H1 (cell line): Measurements from ENCODE around the gene GALNT15. TPM values are rescaled to one million over a fixed set of nuclear protein-coding genes. Genes with fewer than 3 reads are reported as not detected.

Experiments used
- CTCF ChIA-PET: fragments of 300-600 bp; sonication (Branson Sonifier 250); formaldehyde crosslinking; loops from one replicate; lab custom pipeline; 2021; ENCODE audit not compliant: partially characterized antibody; lab: Charles Lee
- POLR2A ChIA-PET: fragments of 300-600 bp; sonication (Branson Sonifier 250); formaldehyde crosslinking; loops from one replicate; lab custom pipeline; 2021; ENCODE audit warnings: inconsistent platforms; ENCODE audit not compliant: partially characterized antibody; lab: Charles Lee
- DNase-seq, 2 experiments: peaks; one replicate each; pipeline versions ENCODE4 v3.0.0 to v3.0.0-alpha.2; 2010 to 2022; ENCODE audit warnings: low spot score in 2 of 2, low read depth in 1 of 2, mixed read lengths in 1 of 2
- FAIRE-seq: peaks from 2 replicates; lab custom pipeline; 2011; peaks lifted over from hg19 to GRCh38; lab: Jason Lieb, UNC
- H2AFZ ChIP-seq: 2 replicates; pipeline ENCODE4 v1.8.1; 2012; ENCODE audit warnings: low read length, inconsistent platforms
- H2AK5ac ChIP-seq: 2 replicates; pipeline ENCODE4 v1.6.1; 2013; ENCODE audit warnings: low read depth, low read length
- H2BK120ac ChIP-seq: replicated peaks from 2 replicates; pipeline ENCODE3; 2013; ENCODE audit warnings: low read depth, low read length, inconsistent platforms
- H2BK12ac ChIP-seq: 2 replicates; pipeline ENCODE4 v1.6.1; 2013; ENCODE audit warnings: low read depth, low read length
- H2BK15ac ChIP-seq: 2 replicates; pipeline ENCODE4 v1.6.1; 2013; ENCODE audit warnings: low read length
- H2BK20ac ChIP-seq: 2 replicates; pipeline ENCODE4 v1.6.1; 2013; ENCODE audit warnings: low read length
- H2BK5ac ChIP-seq: 2 replicates; pipeline ENCODE4 v1.6.1; 2013; ENCODE audit warnings: low read depth, low read length
- H3K14ac ChIP-seq: 2 replicates; pipeline ENCODE4 v1.6.1; 2013; ENCODE audit warnings: inconsistent platforms; ENCODE audit not compliant: insufficient read length
- H3K18ac ChIP-seq: 2 replicates; pipeline ENCODE4 v1.6.1; 2013; ENCODE audit warnings: low read length; ENCODE audit errors: extremely low read depth
- H3K23ac ChIP-seq: 2 replicates; pipeline ENCODE4 v1.6.1; 2013; ENCODE audit warnings: inconsistent platforms; ENCODE audit not compliant: insufficient read length
- H3K23me2 ChIP-seq: 2 replicates; pipeline ENCODE4 v1.6.1; 2013; ENCODE audit warnings: low read depth, low read length
- H3K27ac ChIP-seq: 2 replicates; pipeline ENCODE4 v1.6.1; 2011; ENCODE audit warnings: low read depth, low read length, inconsistent platforms
- H3K27me3 ChIP-seq, 4 experiments: replicated peaks in 1 of 4; 1 replicate in 1 of 4; 2 replicates in 3 of 4; pipeline versions ENCODE4 v1.6.1 to v1.8.1; 2011 to 2013; ENCODE audit warnings: low read length in 3 of 4, mild to moderate bottlenecking in 3 of 4, inconsistent platforms in 2 of 4, mixed read lengths in 2 of 4, moderate library complexity in 1 of 4; ENCODE audit not compliant: control insufficient read depth in 3 of 4, insufficient read depth in 3 of 4; ENCODE audit errors: extremely low read depth in 1 of 4
- H3K36me3 ChIP-seq, 4 experiments: 2 replicates each; pipeline versions ENCODE4 v1.6.1 to v1.8.1; 2011 to 2013; ENCODE audit warnings: mild to moderate bottlenecking in 4 of 4, low read length in 3 of 4, moderate library complexity in 2 of 4, control low read depth in 1 of 4, inconsistent platforms in 1 of 4; ENCODE audit not compliant: insufficient read depth in 4 of 4, control insufficient read depth in 2 of 4
- H3K4ac ChIP-seq: replicated peaks from 2 replicates; pipeline ENCODE3; 2013; ENCODE audit warnings: low read length, low read depth, mixed read lengths, inconsistent platforms; ENCODE audit not compliant: insufficient read length
- H3K4me1 ChIP-seq, 4 experiments: replicated peaks in 1 of 4; 1 replicate in 1 of 4; 2 replicates in 3 of 4; pipeline versions ENCODE4 v1.6.1 to v1.8.1; 2011 to 2013; ENCODE audit warnings: low read length in 3 of 4, inconsistent platforms in 2 of 4, mixed read lengths in 1 of 4; ENCODE audit not compliant: insufficient read depth in 4 of 4, control insufficient read depth in 3 of 4
- H3K4me2 ChIP-seq, 2 experiments: 2 replicates each; pipeline versions ENCODE4 v1.6.1 to v1.8.1; 2011 to 2013; ENCODE audit warnings: low read depth in 2 of 2, low read length in 2 of 2, control low read depth in 1 of 2, inconsistent platforms in 1 of 2, mild to moderate bottlenecking in 1 of 2; ENCODE audit not compliant: insufficient read depth in 1 of 2
- H3K4me3 ChIP-seq, 4 experiments: fragments of 200-600, 300-600 bp in 1 of 4; sonication (generic), shearing (Covaris generic), sonication (Bioruptor Twin) in 1 of 4; 2 replicates each; pipeline versions ENCODE4 v1.5.1 to v1.8.1; 2011 to 2016; ENCODE audit warnings: low read length in 4 of 4, low read depth in 3 of 4, control low read depth in 2 of 4, inconsistent platforms in 2 of 4, mild to moderate bottlenecking in 2 of 4, mixed read lengths in 1 of 4, moderate library complexity in 1 of 4; ENCODE audit not compliant: insufficient read depth in 2 of 4; ENCODE audit errors: extremely low read depth in 1 of 4
- H3K56ac ChIP-seq: replicated peaks from 2 replicates; pipeline ENCODE3; 2013; ENCODE audit warnings: low read depth, mild to moderate bottlenecking, mixed read lengths, low read length, inconsistent platforms; ENCODE audit not compliant: insufficient read length
- H3K79me1 ChIP-seq: 2 replicates; pipeline ENCODE4 v1.6.1; 2013; ENCODE audit warnings: low read depth, low read length, control low read depth
- H3K79me2 ChIP-seq, 2 experiments: 2 replicates each; pipeline versions ENCODE4 v1.6.1 to v1.8.1; 2012 to 2013; ENCODE audit warnings: low read length in 2 of 2, mild to moderate bottlenecking in 2 of 2, inconsistent platforms in 1 of 2; ENCODE audit not compliant: insufficient read depth in 2 of 2, control insufficient read depth in 1 of 2
- H3K9ac ChIP-seq, 4 experiments: replicated peaks in 1 of 4; 1 replicate in 1 of 4; 2 replicates in 3 of 4; pipeline versions ENCODE4 v1.6.1 to v1.8.1; 2011 to 2013; ENCODE audit warnings: low read depth in 3 of 4, low read length in 3 of 4, control low read depth in 2 of 4, mild to moderate bottlenecking in 2 of 4, moderate library complexity in 2 of 4, inconsistent platforms in 1 of 4; ENCODE audit errors: extremely low read depth in 1 of 4
- H3K9me3 ChIP-seq, 2 experiments: 2 replicates each; pipeline versions ENCODE4 v1.6.1 to v1.8.1; 2012 to 2013; ENCODE audit warnings: mild to moderate bottlenecking in 2 of 2, moderate library complexity in 2 of 2, control low read depth in 1 of 2, inconsistent platforms in 1 of 2, low read depth in 1 of 2, low read length in 1 of 2, mixed read lengths in 1 of 2; ENCODE audit not compliant: insufficient read depth in 2 of 2
- H4K20me1 ChIP-seq, 2 experiments: replicated peaks in 1 of 2; 2 replicates each; pipeline versions ENCODE3 to v1.8.1; 2011 to 2013; ENCODE audit warnings: inconsistent platforms in 2 of 2, low read length in 2 of 2, mild to moderate bottlenecking in 1 of 2; ENCODE audit not compliant: insufficient read depth in 2 of 2, control insufficient read depth in 1 of 2
- H4K5ac ChIP-seq: 2 replicates; pipeline ENCODE4 v1.6.1; 2013; ENCODE audit warnings: low read length, low read depth, mixed read lengths, inconsistent platforms; ENCODE audit not compliant: insufficient read length
- H4K8ac ChIP-seq: 2 replicates; pipeline ENCODE4 v1.8.0; 2013; ENCODE audit warnings: mild to moderate bottlenecking, moderate library complexity, low read length, inconsistent platforms; ENCODE audit not compliant: insufficient read depth; ENCODE audit errors: extremely low read depth
- H4K91ac ChIP-seq: replicated peaks from 2 replicates; pipeline ENCODE3; 2013; ENCODE audit warnings: low read length, mixed read lengths, inconsistent platforms; ENCODE audit not compliant: insufficient read length
- ATF3 ChIP-seq: IDR thresholded peaks from 2 replicates; pipeline ENCODE4 v1.6.1; 2011; ENCODE audit warnings: low read depth, mild to moderate bottlenecking, low read length; ENCODE audit not compliant: insufficient read depth
- CBX8 ChIP-seq: fragments of 300-800, 300-1000 bp; sonication (generic); IDR thresholded peaks from 2 replicates; pipeline ENCODE4 v1.7.1; 2016; ENCODE audit warnings: low read depth, low read length, borderline replicate concordance
- CEBPB ChIP-seq: IDR thresholded peaks from 2 replicates; pipeline ENCODE4 v1.6.1; 2012; ENCODE audit warnings: low read depth, low read length
- CHD2 ChIP-seq: IDR thresholded peaks from 2 replicates; pipeline ENCODE4 v1.6.1; 2012; ENCODE audit warnings: low read length, improper control_type of control experiment
- CTCF ChIP-seq, 3 experiments: IDR thresholded peaks; 1 replicate in 2 of 3; 2 replicates in 1 of 3; pipeline versions ENCODE4 v1.5.1 to v1.6.1; 2011; ENCODE audit warnings: low read length in 3 of 3, mild to moderate bottlenecking in 3 of 3, inconsistent platforms in 2 of 3, low read depth in 1 of 3, moderate library complexity in 1 of 3; ENCODE audit not compliant: insufficient read depth in 1 of 3; ENCODE audit errors: control extremely low read depth in 1 of 3
- E2F6 ChIP-seq: IDR thresholded peaks from 2 replicates; pipeline ENCODE4 v1.6.1; 2012; ENCODE audit warnings: inconsistent platforms
- GTF2F1 ChIP-seq: IDR thresholded peaks from 2 replicates; pipeline ENCODE4 v1.6.1; 2012; ENCODE audit warnings: low read depth, low read length, improper control_type of control experiment, borderline replicate concordance
- MAFK ChIP-seq: IDR thresholded peaks from 2 replicates; pipeline ENCODE4 v1.6.1; 2012; ENCODE audit warnings: low read depth, mild to moderate bottlenecking, improper control_type of control experiment, low read length
- SP1 ChIP-seq: IDR thresholded peaks from 2 replicates; pipeline ENCODE4 v1.6.1; 2011; ENCODE audit warnings: low read depth, low read length
- TCF12 ChIP-seq: IDR thresholded peaks from 2 replicates; pipeline ENCODE4 v1.6.1; 2011; ENCODE audit warnings: low read depth, mild to moderate bottlenecking, low read length
- YY1 ChIP-seq: IDR thresholded peaks from 2 replicates; pipeline ENCODE4 v1.6.1; 2011; ENCODE audit warnings: low read depth, mild to moderate bottlenecking, low read length
- WGBS, 2 experiments: shearing (Covaris generic) in 1 of 2; methylation state at CpG; one replicate each; pipeline versions ENCODE4 v1.1.6 to v1.1.7; 2013 to 2015; ENCODE audit warnings: low lambda C conversion rate in 2 of 2, mixed read lengths in 2 of 2, inconsistent platforms in 1 of 2, low coverage in 1 of 2, missing lambda C conversion rate in 1 of 2; ENCODE audit not compliant: insufficient replicate concordance in 2 of 2, insufficient coverage in 1 of 2, insufficient read length in 1 of 2; ENCODE audit errors: extremely low coverage in 1 of 2, missing lambda C conversion rate in 1 of 2; 5-methylcytosine and 5-hydroxymethylcytosine counted together
- polyA plus RNA-seq, 7 experiments: library from polyadenylated mRNA; depleted of rRNA in 3 of 7; stranded (reverse) in 5 of 7; unstranded in 2 of 7; fragments of >200 nt in 5 of 7; fragments of 200-250 nt in 2 of 7; gene quantifications; 1 replicate in 5 of 7; 2 replicates in 1 of 7; 4 replicates in 1 of 7; pipeline versions ENCODE4 v1.2.1 to v1.2.3, GENCODE V29; 2011 to 2013; ENCODE audit warnings: missing spikeins in 2 of 7, mixed read lengths in 2 of 7
- total RNA-seq: library from RNA; stranded (reverse); fragmentation: NEBNext Ultra II Directional; extraction: Animal tissue kit (Norgen Biotek cat#: 25700); gene quantifications from 2 replicates; pipeline ENCODE4 v1.2.1, GENCODE V29; 2021

Gene GALNT15
- total and polyA plus RNA-seq, 2 of the 8 experiments (the other 6 are each of a cell fraction or from before 2014, with no cell fraction given), result 0.02 TPM; not detected in 1

GRCh38 chr3:16182183-16182582 is 7.7 kb downstream of the GALNT15 start:
- no peak overlapping the region for H2BK5ac ChIP-seq
- no peaks in the 10 kb centered on the region for H3K79me2 ChIP-seq
- no peak overlapping the region for H3K56ac ChIP-seq
- H3K14ac ChIP-seq, result no peak overlapping the region
- H3K27ac ChIP-seq, result no peak overlapping the region
- CTCF ChIA-PET, result interaction anchor here (0.8 to 4.2 kb wide), 15 partner anchors 9 to 134 kb away, joined by 3 to 18 read pairs (median 6); no protein-coding TSS in a partner anchor
- no peak overlapping the region for H4K91ac ChIP-seq
- no peak overlapping the region for H3K18ac ChIP-seq
- no peak overlapping the region for H3K4ac ChIP-seq
- H3K9me3 ChIP-seq, result no peaks in the 10 kb centered on the region
- H3K4me1 ChIP-seq, result peaks cover 0 to 3% (median 0%) of the 10 kb centered on the region in 4 experiments; a peak in 1 of 7 replicates
- H3K23ac ChIP-seq, result no peak overlapping the region
- no peaks in the 10 kb centered on the region for H3K79me1 ChIP-seq
- no peaks in the 10 kb centered on the region for H3K36me3 ChIP-seq
- H3K4me2 ChIP-seq, result no peak overlapping the region
- DNase-seq (no peak), FAIRE-seq (no peak)
- no peak overlapping the region for H2BK20ac ChIP-seq
- H3K9ac ChIP-seq, result no peak overlapping the region
- H3K23me2 ChIP-seq, result peaks cover 2% of the 10 kb centered on the region
- no peak overlapping the region for H4K8ac ChIP-seq
- H4K5ac ChIP-seq, result no peak overlapping the region
- H3K27me3 ChIP-seq, result no peaks in the 10 kb centered on the region
- POLR2A ChIA-PET, result no interaction called here
- H4K20me1 ChIP-seq, result no peaks in the 10 kb centered on the region
- WGBS, 2 experiments, result 76% methylated on average over 2 of the region's 2 CpGs; no CpG with 5 or more reads in 1 of the 2 experiments
- no peak overlapping the region for H2BK15ac ChIP-seq
- H3K4me3 ChIP-seq, result no peak overlapping the region
- H2BK12ac ChIP-seq, result no peak overlapping the region
- no peak overlapping the region; the same call in 1 of the 2 replicates for H2AFZ ChIP-seq
- H2BK120ac ChIP-seq, result no peak overlapping the region
- no peak overlapping the region for H2AK5ac ChIP-seq
- TF ChIP-seq E2F6 (no peak), ATF3 (no peak), CEBPB (no peak), SP1 (no peak), GTF2F1 (no peak), CTCF (IDR thresholded peaks at IDR 0.05; ENCODE audit: control extremely low read depth in 1 of 3, insufficient read depth in 1 of 3, low read depth in 1 of 3, low read length in 3 of 3) (no peak), CHD2 (no peak), YY1 (no peak), TCF12 (no peak), CBX8 (no peak), MAFK (no peak)
